ENCODE results near the gene JAZF1.

GRCh38 chr7:28054531-28055160, 125.9 kb downstream of the JAZF1 start:
- TF ChIP-seq CTCF (IDR thresholded peaks at IDR 0.05) (no peak), POLR2A (IDR thresholded peaks at IDR 0.05) (no peak)

Measured in testis (tissue), 2 donors.